NCI-H1048 (cell line): ENCODE measurements around the gene EVA1B.
A peak's percentile ranks its signal among the peaks of the same experiment; 100 is the strongest.

Source experiments
- DNase-seq: peaks from one replicate; lab custom pipeline; 2025; lab: John Stamatoyannopoulos, UW

Gene EVA1B, protein sequence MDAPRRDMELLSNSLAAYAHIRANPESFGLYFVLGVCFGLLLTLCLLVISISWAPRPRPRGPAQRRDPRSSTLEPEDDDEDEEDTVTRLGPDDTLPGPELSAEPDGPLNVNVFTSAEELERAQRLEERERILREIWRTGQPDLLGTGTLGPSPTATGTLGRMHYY

DNA sequence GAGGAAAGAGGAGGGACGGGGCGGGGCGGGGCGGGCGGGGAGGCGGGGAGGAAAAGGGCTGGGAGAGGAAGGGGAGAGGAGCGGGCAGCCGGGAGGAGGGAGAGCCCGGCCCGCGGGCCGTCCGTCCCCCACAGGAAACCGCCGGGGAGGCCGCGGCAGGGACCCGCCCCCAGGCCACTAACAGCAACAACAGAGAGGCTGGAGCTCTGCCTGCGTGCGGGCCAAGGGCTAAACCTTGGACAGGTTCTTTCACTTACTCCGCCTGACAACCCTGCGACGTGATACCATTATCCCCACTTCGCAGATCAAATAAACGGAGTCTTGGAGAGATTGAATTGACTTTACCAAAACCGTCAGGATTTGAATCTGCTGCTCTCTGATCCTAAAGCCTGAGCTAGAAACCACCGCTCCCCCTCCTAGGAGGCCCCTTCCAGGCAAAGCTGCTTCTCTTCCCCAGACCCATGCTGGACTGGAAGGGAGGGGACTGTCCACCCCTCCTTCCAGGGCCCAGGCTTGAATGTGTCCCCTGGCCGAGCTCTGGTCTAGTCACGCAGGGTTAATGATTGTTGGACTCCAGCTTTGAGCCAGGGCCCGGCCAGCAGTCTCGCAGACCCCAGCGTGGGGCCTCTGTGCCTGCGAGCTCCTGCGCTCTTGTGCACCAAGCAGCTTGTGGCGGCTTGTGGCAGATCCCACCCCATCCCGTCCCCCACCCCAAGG lies at the start of gene EVA1B:
Gene EVA1B (minus strand): TSS at position 10 of the 717 bp plus-strand sequence. CDS start 608 bp downstream, outside the sequence.
- DNase-seq = no peak

DNA sequence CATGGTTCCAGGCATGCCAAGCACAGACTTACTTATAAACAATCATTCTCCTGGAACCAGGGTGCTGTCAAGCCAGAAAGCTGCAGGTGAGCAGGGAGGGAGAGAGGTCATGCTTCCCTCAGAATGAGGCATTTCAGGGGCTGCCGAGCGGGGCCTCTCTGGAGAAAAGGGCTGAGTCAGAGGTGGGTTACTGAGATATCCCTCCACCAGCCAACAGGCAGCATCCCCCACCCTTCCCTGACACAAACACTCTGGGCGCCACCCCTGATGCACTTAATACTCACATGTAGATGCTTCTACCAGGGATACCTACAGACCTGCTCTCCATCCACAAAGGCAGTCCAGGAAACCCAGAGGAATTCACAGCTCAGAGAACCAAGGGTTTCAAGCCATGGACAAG lies 49.2 kb upstream of the EVA1B start:
- DNase-seq = no peak

DNA sequence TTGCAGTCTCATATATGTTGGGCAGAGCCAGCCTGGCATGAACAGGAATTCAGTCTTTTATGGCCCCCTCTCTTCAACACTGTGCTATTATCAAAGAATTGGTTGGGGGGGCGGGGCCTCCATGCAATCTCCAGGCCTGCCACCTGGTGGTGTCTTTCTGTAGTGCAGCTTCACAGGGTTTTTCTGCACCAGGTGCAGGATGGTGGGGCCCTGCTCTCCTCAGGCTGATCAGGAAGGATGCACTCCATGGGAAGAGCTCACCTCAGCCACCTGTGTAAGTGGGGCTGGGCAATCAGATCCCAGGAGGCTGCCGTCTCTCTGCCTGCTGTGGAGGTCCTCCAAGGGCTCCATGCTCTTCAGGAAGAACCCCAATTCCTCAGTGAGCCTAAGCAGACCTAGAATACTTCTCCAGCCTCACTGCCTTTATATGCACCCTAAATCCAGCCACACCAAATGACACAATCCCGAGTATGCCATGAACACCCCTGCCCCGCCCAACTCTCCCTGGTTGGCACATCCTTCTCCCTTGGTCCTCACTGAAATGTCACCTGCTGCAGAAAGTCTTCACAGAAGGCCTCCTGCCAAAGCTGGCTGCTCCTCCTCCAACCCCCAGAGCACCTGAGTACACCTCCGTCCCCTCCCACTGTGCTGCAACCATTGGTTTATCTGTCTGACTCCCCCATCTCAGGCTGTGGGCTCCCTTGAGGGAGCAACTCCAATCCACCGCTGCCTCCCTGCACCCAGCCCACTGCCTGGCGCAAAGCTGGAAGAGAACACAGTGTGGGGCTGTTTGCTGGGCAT lies 45.8 kb upstream of the EVA1B start:
- peak; percentile 44 for DNase-seq

DNA sequence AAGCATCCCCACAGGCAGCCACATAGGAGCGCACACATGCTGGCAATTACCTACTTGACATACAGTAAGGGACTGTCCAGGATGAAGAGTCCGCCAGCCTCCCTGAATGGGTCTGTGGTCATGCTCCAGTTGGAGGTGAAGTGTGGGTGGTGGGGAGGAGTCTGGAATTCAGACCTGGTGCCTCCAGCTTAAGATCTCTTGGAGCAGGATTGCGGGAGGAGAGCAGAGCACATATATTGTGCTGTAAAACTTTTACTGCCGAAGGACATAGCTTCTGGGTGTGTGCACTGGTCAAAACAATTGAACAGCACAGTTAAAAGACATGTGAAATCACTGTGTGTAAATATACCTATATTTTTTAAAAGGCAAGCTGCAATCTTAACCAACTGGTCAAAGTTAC lies 44.4 kb upstream of the EVA1B start:
- DNase-seq = no peak

DNA sequence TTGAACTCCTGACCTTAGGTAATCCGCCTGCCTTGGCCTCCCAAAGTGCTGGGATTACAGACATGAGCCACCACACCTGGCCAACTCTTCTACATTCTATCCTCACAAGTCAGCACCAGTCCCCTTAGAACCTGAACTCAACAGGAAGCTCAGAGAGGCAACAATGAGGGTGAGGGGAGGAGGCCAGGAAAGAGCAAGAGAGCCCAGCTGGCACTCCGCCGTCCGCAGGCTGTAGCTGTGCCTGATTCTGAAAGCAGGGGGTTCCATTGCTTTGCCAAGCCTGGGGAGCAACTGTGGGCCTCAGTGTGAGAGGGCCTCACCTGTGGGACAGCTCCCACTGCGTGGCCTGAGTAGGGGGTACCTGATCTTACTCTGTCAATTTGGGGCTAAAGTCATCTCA lies 43.6 kb upstream of the EVA1B start:
- no peak for DNase-seq

DNA sequence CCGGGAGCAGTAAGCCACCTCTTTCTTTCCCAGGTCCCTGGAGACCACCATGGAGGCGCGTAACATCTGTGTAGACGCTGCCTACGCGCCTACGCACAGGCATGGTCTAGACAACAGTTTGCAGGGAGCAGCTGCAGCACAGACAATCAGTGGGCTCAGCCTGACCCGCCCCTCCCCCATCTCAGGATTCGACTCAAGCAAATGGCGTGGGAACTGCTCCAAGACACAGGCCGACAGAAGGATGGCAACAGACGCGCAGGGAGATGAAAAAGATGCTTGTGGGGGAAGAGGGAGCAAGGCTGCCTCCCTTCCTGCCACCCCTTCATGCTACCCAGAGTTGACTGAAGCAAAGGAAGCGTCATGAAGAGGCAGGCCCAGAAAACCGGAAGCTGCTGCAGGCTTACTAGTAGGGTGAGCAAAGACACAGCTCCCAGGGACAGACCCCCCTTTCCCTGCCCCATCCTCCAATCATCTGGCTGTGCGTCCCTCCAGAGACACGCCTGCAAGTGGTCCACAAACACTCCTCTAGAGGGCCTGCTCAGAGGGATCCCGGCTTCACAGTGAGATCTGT lies 42.7 kb upstream of the EVA1B start:
- DNase-seq = no peak

DNA sequence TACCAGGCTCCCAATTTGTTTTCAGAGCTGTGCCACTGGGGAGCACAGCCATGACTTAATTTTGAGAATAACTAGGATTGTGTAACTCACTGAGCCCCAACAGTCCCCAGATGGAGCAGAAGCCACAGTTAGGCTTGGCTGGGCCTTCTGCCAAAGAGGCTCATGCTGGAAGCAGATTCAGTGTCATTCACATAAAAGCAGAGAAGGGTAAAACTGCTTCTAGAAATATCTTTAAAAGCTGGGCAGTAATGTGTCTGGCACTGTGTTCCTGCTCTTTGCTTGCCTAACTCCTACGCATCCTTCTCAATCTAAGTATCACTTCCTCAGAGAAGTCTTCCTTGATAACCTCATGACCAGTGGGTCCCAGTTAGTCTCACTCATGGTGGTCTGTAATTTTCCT lies 41.9 kb upstream of the EVA1B start:
- no peak for DNase-seq

DNA sequence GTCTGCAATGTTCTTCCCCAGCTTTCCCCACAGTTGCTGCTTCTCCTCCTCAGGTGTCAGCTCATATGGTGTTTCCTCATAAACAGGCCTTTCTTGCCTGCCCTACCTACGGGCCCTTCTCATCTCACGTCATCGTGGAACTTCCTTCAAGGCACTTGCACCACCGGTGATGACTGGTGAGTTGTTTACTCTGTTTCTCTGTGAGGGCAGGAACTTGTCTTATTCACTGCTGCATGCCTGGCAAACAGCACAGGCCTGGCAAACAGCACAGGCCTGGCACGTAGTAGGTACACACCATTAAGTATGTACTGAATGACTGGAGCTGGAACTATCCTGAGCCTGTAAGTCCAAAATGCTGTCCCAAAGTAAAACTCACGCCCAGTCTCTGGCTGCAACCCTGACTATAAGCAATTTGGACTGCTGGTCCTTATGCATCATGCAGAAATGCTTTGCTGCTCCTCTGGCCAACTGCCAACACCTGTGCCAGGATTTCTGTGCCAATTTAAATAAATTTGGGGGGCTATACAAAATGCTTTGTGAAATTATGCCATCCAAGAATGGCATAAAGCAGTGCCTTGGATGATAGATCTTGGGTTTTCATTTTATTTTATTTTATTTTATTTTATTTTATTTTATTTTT lies 36.6 kb upstream of the EVA1B start:
- DNase-seq = no peak

DNA sequence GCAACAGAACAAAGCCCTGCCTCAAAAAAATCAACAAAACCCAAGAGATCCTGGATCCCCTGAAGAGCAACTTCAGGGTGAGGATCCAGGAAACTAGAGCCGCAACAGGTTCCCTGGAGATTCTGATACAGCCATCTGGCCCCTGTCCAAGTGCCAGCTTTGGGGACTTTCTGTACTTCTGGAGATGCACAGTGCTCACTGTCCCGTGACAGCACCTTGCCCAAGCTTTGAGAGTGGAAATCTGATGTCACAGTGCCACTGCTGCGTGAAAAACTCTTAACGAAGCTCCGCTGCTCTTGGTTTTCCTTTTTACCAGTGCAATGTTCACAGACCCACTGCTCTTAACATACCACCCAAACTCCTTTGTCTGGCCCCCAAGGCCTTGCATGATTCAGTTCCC lies 35.9 kb upstream of the EVA1B start:
- DNase-seq = no peak

DNA sequence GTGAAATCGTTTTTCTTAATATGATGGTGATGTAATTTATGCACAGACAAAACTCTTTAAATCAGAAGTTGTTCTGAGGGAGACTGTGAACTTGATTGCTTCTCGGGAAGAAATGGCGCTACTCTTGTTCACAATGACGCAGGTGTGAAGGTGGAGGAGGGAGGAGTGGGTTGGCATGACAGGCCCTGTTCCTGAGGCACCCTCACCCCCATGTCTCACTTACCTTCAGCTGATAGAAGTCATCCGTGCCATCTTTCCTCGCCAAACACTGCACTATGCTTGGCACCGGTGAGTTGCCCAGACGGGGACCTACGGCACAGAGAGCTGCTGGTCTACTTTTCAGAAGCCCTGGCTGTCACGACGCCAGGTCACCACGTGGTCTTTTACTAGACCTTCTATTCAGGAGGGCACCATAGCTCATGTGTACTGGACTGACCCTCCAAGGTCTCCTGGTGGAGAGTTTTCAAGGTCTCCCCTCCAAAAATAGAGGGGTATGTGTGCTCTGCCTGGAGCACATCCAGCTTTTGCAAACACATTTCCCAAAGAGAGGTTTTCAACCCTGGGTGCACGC lies 35.2 kb upstream of the EVA1B start:
- DNase-seq = no peak

DNA sequence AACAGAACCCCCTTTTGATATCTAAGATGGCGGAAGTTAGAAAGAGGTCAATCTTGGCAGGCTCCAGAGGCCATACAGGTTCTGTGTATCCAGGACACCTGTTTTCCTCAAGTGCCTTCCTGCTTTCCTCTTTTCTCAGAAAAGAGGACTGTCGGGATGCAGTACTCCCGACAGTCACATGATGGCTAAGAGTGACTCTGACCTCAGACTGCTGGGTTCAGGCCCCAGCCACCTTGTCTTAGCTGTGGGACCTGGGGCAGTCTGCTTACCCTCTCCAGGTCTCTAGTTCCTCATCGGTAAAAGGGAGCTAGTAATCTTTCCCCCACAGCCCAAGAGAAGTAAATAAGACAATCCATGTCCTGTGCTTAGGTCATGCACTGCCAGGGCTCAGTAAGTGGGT lies 32.4 kb upstream of the EVA1B start:
- no peak for DNase-seq

DNA sequence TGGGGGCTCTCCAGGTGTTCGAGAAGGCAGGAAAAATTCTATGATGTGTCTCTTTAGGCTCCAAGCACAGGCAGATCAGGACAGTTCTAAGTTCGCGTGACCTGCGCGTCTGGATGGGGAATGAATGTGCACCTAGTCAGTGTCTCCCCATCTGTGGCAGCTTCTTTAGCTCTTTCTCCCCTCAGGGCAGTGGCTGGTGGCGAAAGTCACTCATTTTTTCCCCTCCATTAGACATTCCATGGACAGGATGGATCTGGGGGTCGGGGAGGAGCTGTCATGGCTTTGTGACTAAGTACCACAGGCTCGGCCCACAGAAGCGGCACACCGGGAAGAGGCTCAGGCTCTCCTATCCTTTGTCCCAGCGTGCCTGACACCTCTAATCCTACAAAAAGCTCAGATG lies 31.0 kb upstream of the EVA1B start:
- DNase-seq = no peak

DNA sequence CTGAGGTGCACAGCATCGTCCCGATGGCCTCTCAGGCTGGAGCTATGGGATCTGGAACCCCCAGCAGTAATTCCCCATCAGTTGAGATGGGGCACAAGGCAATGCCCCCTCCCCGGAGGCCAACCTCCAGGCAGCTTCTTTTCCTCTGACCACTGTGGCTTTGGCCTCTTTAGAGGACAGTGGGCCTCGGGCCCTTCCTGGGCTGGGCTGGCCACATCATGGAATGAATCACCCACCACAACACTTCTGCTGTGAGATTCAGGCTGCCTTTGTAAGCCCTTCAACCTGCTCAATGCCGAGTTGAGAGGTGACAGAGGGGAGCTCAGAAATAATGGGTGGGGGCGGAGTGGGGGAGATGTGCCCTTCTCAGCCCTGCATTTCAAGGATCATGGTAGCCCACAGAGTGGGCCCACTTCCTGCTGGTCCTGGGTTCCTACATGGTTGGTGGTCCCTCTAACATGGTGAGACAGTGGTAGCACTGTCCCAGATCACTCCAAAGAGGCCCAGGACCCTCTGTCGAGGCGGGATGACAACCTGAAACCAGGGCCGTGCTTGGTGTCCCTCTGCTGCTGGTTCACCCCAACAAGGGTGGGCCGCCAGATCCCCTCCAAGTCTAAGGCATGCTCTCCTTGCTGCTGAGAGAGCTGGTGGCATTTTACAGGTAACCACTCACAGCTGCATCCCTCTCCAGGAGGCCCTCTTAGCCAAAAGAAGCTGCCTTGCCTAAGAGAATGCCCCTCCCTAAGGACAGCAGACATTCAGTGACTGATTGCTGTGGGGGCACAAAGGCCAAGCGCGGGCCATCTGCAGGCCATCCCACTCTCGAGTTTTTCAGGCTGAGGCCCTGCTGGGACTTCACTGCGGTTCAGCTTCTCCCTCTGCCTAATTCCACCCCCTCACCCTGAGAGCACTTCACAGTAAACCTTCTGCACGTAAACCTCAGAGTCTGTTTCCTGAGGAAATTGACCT lies 29.7 kb upstream of the EVA1B start:
- DNase-seq = no peak

DNA sequence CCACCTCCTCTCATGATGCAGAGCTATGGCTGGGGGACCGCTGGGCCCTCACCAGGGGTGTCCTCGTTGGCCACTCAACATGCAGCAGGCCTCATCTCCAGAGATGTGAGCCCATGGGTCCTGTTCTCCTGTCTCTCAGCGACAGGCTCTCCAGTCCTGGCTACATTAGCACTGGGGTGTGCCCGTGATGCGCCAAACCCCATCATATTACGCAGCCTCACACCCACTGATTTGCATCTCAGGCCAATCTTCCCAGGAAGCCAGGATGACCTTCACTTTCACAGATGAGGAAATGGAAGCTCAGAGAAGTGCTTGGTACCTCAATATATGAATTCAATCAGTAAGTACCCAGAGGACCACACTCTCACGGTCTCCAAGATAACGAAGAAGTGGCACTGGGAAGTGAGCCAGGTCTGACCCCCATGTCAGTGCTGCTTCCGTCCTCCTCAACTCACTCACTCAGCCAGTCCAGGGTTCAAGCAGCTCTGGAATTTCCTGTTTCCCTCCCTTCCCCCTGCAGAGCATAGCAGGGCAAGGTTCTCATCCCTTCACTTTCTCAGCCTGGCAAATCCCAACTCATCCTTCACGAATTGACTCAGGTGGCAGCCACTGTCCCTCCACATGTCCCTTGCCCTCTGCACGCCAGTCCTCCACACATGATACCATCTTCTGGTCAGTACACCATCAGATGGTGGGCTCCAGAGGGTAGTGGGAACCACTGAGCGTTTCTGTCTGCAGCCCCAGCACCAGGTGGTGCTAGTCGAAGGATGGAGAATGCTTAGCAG lies 28.9 kb upstream of the EVA1B start:
- no peak for DNase-seq

DNA sequence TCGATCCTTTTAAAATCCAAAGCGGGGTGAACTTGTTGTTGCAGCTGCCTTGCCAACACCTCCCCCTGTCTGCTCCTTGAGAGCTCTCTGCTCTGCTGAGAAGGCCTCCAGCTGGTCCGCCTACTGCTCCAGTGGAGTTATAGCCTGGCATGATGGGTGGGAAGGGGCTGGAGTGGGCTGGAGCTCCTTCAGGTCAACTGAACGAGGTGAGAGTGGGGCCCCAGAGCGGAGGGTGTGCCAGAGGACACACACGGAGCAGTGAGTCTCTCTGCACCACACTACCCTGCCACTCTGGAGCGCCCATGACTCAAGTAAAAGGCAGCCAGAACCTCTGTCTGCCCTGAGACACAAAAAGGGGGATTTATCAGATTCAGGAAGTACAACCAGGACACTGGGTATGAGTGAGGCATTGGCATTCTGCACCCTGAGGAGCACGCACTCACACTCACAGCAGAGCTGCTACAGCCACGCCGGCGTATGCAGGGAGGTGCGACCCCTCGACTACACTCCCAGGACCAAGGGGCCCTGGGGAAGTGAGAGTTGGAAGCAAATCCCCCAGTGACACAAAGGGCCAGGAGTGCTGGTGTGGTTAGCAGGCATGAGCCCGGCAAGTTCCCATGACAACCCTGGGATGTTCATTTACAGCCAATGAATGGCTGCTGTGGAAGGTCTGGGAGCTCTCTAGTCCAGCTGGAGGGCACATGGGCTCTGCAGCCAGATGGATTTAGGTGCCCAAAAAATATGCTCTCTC lies 28.0 kb upstream of the EVA1B start:
- no peak for DNase-seq

DNA sequence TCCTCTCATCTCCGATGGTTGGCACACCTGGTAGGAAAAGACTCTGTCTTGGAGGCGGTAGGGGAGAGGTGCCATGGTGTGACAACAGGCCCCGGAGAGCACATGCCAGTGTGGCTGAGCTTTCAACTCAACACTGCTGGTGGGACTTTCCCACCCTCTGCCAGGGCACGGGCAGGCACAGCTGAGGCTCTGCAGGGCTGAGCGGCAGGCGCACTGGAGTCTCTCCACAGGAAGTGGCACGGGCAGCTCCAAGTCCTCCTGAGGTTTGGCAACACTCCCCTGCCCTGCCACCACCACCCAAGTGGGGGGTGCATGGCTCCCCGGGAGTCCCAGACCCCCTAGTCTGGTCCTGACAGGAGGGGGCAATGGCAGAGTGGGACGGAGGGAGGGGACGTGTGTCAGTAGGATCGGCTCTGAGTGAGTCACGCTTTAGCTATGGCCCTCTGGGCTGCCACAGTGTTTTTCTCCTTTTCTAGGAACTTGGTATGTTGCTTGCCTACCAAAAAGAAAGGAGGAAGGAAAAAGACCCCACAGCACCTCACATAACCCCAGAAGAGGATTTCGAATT lies 27.3 kb upstream of the EVA1B start:
- no peak for DNase-seq

DNA sequence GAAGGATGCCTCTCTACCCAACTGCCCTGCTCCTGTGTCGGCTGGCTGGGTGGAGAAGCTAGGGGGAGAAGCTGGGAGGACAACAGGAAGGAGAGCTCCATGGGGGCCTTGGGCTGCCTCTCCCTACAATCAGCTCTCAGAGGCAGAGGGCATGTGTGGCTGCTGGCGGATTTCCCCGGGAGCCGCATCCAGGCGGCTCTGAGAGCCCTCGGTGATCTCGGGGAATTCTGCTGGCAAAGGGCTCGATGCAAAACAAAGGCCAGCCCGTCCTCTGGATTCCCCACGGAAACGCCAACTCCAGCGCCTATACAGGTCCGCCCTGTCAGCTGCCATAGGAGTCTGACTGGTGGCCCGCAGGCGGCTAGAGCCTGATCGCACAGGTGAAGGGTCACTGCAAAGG lies 26.4 kb upstream of the EVA1B start:
- DNase-seq = no peak

DNA sequence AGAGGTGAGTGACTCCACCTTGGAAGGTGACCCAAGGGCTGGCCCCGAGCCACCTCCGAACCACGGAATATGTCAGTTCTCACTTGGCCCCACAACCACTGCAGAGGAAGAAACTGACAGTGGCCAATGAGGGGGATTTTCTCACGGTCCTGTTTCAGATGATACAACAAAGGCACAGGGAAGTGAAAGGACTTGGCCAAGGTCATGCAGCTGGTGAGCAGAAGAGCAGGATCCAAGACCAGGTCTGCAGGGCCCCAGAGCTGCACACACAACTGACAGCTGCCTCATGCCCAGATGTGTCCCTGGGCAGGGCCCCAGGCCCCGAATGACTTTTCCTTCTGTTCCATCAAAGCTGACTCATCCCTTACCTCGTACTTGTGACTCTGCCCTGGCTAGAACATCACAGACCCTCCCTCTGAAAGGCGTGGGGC lies 25.8 kb upstream of the EVA1B start:
- no peak for DNase-seq
